HUES48 (cell line): ENCODE measurements around the gene PDLIM7.

ENCODE experiments used
- H3K27ac ChIP-seq: one replicate; pipeline ENCODE4 v1.7.0; 2013; ENCODE audit warnings: low read depth, low read length, inconsistent platforms
- H3K27me3 ChIP-seq: 2 replicates; pipeline ENCODE4 v1.6.1; 2013; ENCODE audit warnings: mild to moderate bottlenecking, low read length; ENCODE audit not compliant: control insufficient read depth, insufficient read depth
- H3K36me3 ChIP-seq: 2 replicates; pipeline ENCODE4 v1.6.1; 2013; ENCODE audit warnings: low read length; ENCODE audit not compliant: control insufficient read depth, insufficient read depth
- H3K4me1 ChIP-seq: 2 replicates; pipeline ENCODE4 v1.6.1; 2013; ENCODE audit warnings: mild to moderate bottlenecking, low read length; ENCODE audit not compliant: control insufficient read depth, insufficient read depth
- H3K4me3 ChIP-seq: 2 replicates; pipeline ENCODE4 v1.5.1; 2013; ENCODE audit warnings: mild to moderate bottlenecking, low read depth, low read length
- H3K9ac ChIP-seq: 2 replicates; pipeline ENCODE4 v1.6.1; 2013; ENCODE audit warnings: mild to moderate bottlenecking, low read depth, low read length, moderate library complexity
- H3K9me3 ChIP-seq: 2 replicates; pipeline ENCODE4 v1.6.1; 2013; ENCODE audit warnings: low read length; ENCODE audit not compliant: control insufficient read depth, insufficient read depth

Gene PDLIM7, protein sequence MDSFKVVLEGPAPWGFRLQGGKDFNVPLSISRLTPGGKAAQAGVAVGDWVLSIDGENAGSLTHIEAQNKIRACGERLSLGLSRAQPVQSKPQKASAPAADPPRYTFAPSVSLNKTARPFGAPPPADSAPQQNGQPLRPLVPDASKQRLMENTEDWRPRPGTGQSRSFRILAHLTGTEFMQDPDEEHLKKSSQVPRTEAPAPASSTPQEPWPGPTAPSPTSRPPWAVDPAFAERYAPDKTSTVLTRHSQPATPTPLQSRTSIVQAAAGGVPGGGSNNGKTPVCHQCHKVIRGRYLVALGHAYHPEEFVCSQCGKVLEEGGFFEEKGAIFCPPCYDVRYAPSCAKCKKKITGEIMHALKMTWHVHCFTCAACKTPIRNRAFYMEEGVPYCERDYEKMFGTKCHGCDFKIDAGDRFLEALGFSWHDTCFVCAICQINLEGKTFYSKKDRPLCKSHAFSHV

DNA sequence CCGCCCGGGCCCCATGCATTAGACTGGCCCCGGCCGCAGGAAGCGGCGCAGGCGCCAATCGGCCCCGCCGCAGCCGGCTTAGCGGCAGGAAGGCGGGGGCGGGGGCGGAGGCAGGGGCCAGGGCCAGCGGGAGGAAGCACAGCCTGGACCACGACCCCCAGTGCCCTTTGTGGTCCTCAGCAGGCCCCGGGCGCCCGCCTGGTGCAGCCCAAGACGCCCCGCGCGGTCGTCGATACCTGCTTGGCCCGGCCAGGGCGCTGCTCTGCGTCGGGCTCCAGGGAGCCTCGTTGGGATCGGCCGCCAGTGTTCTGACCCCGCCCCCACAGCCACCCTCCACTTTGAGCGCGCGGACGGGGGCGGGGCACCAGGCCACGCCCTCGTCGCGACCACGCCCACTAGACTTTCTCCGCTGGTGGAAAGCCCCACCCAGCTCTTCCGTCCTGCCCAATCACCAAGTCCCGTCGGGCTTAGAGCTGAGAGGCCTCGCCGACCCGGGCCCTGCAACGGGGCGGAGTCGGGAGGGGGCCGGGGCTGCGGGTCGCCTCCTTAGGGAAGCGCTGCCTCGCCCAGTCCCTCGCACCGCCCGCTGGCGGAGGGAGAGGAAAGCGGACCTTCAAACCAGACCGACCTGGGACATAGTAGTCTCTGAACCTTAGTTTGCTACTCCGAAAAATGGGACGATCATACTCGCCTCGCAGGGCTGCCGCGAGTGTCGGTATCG is at the start of gene PDLIM7:
Gene PDLIM7 (minus strand): TSS at position 313 of the 721 bp plus-strand sequence. CDS start 1,092 bp downstream, outside the sequence.
- H3K4me1 ChIP-seq: peaks cover 41% of the 10 kb centered on the region
- peak within 1 kb of the TSS; percentile 98 for H3K27ac ChIP-seq

DNA sequence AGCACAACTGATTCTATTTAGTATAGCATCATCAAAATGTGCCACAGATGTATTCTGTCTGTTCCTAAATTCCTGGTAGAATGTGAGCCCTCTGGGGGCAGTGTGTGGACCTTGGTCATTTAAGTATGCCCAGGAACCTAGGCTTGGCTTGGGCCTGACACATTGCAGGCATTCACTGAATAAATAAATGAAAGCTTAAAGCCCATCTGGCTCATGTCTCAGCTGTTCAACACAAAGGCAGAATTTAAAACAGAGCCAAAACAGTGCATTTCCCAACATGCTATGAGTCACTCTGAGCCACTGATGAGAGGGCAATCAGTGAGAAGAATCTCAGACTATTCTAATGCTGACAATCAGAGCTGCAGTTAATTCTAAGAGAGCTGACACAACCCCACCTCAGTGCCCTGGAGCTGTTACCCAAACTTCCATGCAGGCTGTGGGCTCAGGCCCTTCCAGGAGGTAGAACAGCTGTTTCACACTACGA is 48.9 kb upstream of the PDLIM7 start:
- peaks cover 20% of the 10 kb centered on the region for H3K36me3 ChIP-seq
- H3K4me3 ChIP-seq: no peak overlapping the region
- peak overlapping the region; percentile 61 for H3K27ac ChIP-seq
- no peaks in the 10 kb centered on the region for H3K27me3 ChIP-seq
- H3K4me1 ChIP-seq: no peaks in the 10 kb centered on the region; the same call in 1 of the 2 replicates
- no peaks in the 10 kb centered on the region for H3K9me3 ChIP-seq
- H3K9ac ChIP-seq: no peak overlapping the region

More for the DNA sequence above, at the start of gene PDLIM7:
- Histone ChIP-seq H3K9me3 (no peaks in the 10 kb centered on the region), H3K36me3 (peaks cover 23% of the 10 kb centered on the region), H3K9ac (peak within 1 kb of the TSS; percentile 93), H3K27me3 (peaks cover 16% of the 10 kb centered on the region), H3K4me3 (peak within 1 kb of the TSS; percentile 74)

DNA sequence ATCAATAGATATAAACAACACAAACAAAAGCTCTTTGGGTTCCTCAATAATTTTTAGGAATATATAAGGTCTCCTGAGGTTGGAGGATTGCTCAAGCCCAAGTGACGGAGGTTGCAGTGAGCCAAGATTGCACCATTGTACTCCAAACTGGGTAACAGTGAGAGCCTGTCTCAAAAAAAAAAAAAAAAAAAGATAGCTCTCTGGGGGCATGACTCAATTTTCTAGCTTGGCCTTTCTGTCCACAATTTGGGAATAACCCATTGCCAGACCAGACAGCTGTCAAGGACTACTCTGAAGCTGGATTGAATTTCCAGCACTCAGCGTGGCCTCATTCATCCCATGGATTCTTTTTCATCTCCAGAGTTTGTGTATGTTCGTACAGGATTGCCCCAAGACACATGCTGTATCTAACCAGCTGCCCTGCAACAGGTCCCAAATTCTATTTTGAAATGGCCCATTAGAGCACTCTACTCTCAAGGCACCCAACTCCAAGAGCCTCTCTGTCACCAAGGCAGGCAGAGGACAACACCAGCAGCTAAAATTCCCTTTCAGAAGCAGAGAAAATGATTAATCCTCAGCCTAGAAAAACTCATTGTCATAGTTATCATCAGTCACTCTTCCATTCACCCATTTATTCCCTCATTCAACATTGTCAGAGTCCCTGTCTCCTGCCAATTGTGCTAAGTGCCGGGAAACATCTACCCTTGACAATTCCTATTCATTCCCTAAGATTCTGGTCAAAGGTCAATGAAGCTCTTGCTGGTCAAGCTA is 48.3 kb upstream of the PDLIM7 start:
- H3K27ac ChIP-seq: peak overlapping the region; percentile 61
- peaks cover 14% of the 10 kb centered on the region for H3K36me3 ChIP-seq
- no peaks in the 10 kb centered on the region; the same call in 1 of the 2 replicates for H3K4me1 ChIP-seq
- H3K9ac ChIP-seq: no peak overlapping the region
- H3K4me3 ChIP-seq: no peak overlapping the region
- no peaks in the 10 kb centered on the region for H3K27me3 ChIP-seq
- no peaks in the 10 kb centered on the region for H3K9me3 ChIP-seq

DNA sequence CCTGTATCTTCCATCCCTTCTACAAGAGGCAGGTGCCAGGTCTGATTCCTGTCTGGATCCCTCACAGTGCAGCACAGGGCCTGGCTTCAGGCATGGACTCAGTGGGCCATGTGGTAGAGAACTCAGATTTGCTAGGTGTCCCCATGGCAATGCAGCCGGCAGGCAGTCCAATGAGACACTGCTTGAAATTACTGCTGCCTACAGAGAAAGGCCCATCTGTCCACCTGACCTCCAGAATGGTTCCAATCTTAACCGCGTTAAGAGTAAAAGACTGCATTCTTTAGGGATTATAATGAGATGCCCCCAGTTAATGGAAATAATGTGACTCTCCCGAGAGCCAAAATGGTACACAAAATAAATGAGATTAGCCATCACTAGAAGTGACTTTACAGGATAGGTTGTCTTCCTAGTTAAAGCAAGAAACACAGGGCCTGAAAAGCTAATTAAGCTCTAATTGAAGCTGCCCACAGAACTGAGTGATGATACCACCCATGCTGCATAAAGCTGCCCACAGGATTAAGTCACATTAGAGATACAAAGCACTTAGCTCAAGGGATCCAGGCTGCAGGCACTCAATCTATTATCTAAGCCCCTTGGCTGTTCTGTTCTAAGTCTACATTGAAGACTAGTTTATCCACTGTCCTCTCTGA is 45.5 kb upstream of the PDLIM7 start:
- Histone ChIP-seq H3K27ac (no peak overlapping the region), H3K9me3 (no peaks in the 10 kb centered on the region), H3K36me3 (peaks cover 26% of the 10 kb centered on the region), H3K4me1 (no peaks in the 10 kb centered on the region; the same call in 1 of the 2 replicates), H3K9ac (no peak overlapping the region), H3K4me3 (no peak overlapping the region), H3K27me3 (no peaks in the 10 kb centered on the region)

DNA sequence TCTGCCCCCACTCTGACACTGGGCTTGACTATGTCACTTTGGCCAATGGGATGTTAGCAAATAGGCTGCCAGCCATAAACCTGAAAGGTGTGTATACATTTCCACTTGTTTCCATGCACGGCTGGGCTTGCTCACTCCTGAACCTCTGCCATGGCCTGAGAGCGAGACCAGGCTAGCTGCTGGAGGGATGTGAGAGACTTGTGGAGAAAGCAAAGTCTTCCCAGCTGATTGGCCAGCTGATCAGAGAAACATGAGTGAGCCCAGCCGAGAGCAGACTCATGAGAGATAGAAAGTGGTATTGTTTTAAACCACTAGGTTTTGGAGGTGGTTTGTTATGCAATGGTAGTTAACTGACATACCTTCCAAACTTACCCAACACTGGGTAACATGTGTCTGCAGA is 43.0 kb upstream of the PDLIM7 start:
- H3K27ac ChIP-seq: no peak overlapping the region
- H3K9me3 ChIP-seq: no peaks in the 10 kb centered on the region
- H3K4me3 ChIP-seq: no peak overlapping the region
- peaks cover 49% of the 10 kb centered on the region for H3K36me3 ChIP-seq
- no peaks in the 10 kb centered on the region for H3K27me3 ChIP-seq
- H3K4me1 ChIP-seq: no peaks in the 10 kb centered on the region
- no peak overlapping the region for H3K9ac ChIP-seq

DNA sequence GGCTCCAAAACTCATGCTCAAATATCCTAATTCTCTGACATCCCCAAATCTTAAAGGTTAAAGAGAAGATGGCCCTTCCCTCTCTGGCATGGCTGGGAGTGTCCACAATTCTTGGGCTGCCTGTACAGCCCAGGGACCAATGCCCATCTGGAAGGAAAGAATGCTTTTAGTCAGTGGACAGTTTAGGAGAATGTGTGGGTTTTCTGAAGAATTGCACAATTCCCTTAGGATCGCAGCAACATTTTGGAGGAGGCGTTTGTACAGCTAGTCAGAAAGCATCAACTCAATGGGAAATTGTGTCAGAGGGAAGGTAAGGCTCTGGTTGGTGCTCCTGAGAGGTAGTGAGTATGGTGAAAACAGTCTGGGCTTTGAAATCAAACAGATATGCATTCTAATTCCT is 42.0 kb upstream of the PDLIM7 start:
- no peak overlapping the region for H3K9ac ChIP-seq
- peaks cover 58% of the 10 kb centered on the region for H3K36me3 ChIP-seq
- H3K9me3 ChIP-seq: no peaks in the 10 kb centered on the region
- H3K4me3 ChIP-seq: no peak overlapping the region
- H3K27me3 ChIP-seq: no peaks in the 10 kb centered on the region
- H3K4me1 ChIP-seq: no peaks in the 10 kb centered on the region
- H3K27ac ChIP-seq: no peak overlapping the region

DNA sequence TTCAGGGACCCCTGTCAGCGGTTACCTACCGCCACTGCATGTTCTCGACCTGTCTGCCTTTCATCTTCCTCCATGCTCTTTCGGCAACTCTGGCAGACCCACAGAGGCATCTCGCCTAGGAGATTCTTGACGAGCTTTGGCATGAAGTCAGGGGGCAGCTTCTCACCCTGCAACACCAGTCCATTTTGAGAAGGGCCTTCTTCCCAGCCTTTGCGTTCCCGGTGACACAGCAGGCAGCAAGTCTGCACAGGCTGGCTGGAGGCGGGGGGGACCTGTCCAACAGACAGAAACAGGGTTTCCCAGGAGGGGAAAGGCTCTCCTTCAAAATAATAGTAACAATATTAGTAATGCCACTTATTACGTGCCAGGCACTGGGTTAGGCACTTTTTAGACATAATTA is 41.5 kb upstream of the PDLIM7 start:
- Histone ChIP-seq H3K27me3 (no peaks in the 10 kb centered on the region), H3K27ac (no peak overlapping the region), H3K4me1 (no peaks in the 10 kb centered on the region), H3K9ac (no peak overlapping the region), H3K36me3 (peaks cover 61% of the 10 kb centered on the region), H3K4me3 (no peak overlapping the region), H3K9me3 (no peaks in the 10 kb centered on the region)

DNA sequence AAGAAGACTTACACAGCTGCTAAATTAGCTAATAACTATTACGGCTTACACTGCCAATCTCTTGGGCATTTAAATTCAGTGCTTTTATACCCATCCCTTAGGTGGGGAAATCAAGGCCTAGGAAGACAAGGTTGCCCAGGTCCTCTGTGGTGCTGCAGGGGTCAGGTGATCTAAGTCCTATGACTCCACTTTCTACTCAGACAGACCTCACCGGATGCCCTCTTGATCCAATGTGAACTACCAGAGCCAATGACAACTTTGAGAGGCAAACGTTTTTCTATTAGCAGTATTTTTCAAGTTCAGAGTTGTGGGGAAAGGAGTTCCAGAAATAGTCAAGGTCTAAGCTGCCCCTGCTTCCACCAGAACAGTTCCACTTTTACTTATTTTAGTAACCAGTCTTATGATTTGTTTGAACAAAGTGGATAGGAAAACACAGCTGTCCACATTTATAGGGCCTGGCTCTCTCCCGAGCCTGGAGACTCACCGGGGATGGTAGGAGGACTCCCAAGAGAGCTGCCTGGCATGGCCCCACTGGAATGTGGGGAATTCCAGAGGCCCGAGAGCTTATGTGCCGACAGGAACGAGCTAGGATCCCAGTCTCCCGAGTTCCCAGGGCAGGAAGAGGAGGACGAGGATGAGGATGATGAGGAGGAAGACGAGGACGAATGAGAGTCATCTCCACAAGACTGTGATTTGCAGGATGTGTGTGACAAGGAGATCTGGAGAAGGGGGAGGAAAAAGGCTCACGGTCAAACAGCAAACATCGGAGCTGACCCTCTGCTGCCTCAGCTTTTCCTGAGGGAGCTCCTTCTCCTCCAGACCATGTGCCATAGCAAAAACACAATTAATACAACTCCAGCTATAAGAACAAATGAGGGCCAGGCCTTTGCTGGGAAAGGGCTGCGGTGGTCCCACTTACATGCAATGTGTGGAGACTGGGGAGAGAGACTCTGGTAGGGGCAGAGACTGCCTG is 40.3 kb upstream of the PDLIM7 start:
- no peak overlapping the region for H3K27ac ChIP-seq
- no peak overlapping the region for H3K4me3 ChIP-seq
- peaks cover 69% of the 10 kb centered on the region for H3K36me3 ChIP-seq

DNA sequence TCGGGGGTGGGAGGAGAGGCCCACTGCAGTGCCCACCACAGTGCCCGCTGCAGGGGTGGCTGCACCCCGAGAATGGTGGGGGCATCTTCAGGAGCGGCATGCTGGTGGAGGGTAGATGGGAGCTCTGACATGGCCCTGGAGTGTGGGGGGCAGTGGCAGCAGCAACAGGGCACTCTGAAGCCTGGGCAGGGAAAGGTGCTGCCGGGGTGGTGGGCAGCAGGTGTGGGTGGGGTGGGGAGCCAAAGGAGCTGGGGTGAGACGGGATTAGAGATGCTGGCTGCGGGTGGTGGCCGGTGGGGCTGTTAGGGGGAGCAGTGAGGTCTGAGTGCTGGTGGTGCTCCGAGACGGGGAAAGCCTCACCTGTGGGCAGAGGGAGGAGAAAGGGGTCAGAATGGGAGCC is 39.0 kb upstream of the PDLIM7 start:
- peaks cover 72% of the 10 kb centered on the region for H3K36me3 ChIP-seq
- no peak overlapping the region for H3K27ac ChIP-seq
- H3K9ac ChIP-seq: no peak overlapping the region
- no peaks in the 10 kb centered on the region for H3K9me3 ChIP-seq
- no peaks in the 10 kb centered on the region for H3K27me3 ChIP-seq
- H3K4me3 ChIP-seq: no peak overlapping the region
- H3K4me1 ChIP-seq: no peaks in the 10 kb centered on the region

More for the DNA sequence above, 40.3 kb upstream of the PDLIM7 start:
- Histone ChIP-seq H3K9ac (no peak overlapping the region), H3K4me1 (no peaks in the 10 kb centered on the region), H3K27me3 (no peaks in the 10 kb centered on the region), H3K9me3 (no peaks in the 10 kb centered on the region)
